HG03196 (cell line): ENCODE results near the gene MPRIP.
"Not testable (repeated sequence)": the region's sequence is repeated elsewhere in the genome, so short reads cannot be mapped to it uniquely, and the experiment has no call there.

Experiments used
- ATAC-seq: cut with Tn5 transposase; IDR thresholded peaks from one replicate; pipeline ENCODE4 v1.9.1; 2021; ENCODE audit not compliant: unreplicated experiment

The MPRIP gene

GRCh38 chr17:17182598-17183136 lies 140.4 kb downstream of the MPRIP start:
- ATAC-seq, result no peak

DNA sequence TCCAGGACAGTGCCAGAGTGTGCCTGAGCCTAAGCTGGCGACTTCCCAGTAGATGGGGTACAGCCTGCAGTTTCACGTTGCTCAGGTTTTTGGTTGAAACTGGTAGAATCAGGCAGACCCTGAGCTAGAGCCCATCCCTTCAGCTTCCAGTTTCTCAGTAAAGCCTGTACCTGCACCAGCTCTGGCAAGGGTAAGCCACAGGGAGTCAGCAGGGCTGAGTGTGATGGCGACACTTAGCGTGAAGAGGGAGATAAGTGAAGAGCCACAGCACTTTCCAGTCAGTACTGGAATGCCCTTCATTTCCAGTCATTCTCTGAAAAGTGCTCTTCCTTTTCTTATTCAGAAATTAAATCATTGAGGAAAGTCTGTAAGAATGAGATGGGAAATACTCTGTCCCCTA lies 141.5 kb downstream of the MPRIP start:
- ATAC-seq, result no peak

DNA sequence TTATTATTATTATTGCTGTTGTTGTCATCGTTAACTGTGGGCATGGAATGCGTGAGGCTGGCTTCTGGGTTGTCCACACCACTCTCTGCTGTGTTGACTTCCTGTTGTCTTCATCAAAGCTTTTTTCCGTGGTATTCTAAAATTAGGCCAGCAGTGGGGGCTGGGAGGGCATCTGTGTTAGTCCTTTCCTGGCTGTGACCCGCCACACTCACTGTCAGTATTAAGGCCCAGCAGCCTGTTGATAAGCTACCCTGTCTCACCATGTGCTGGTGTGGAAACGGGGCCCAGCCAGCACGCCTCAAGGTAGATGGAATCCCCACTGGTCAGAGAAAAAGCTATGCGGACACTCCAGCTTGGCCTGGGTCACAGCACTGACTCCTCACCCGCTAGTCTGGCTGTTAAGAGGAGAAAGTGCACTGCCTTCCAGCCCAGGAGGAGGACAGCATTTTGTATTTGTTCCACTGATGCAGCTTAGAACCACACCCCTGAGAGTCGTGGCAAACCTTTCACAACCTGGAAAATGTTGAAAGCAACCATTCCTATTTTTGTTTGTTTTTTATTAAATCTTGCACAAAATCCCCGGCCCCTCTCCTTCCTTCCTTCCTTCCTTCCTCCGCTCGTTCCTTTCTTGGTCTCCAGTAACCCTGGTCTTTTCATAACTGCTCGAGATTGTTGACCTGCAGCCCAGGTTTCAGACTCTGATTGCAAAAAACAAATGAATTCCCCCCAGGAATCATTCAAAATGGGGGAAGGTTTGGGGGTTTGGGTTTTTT lies 142.9 kb downstream of the MPRIP start:
- ATAC-seq, result not testable (repeated sequence)

DNA sequence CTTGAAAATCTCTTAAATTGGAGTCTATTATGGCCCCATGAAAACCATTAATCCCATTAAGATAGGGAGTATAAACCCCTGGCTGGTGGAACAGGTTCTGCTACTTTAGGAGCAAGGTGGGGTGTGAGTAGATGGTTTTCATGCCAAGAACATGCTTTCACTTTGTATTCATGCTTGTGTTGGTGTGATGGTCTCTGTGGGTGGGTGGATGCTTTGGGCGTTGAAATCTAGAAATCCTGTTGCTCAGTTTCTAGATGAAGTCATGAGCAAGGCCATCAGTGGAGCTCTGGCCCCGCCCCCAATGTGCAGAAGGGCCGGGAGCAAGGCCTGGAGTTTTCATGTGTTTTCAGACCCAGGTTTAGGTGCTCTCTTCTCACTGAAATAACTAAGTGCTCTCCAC lies 143.8 kb downstream of the MPRIP start:
- no peak for ATAC-seq

- ATAC-seq, result no peak
These were observed 144.6 kb downstream of the MPRIP start for GRCh38 chr17:17186551-17187505.

GRCh38 chr17:17188586-17188985 lies 146.3 kb downstream of the MPRIP start:
- ATAC-seq, result no peak

- no peak for ATAC-seq
These were observed 147.3 kb downstream of the MPRIP start for GRCh38 chr17:17189559-17189958.

GRCh38 chr17:17190188-17190587 lies 147.9 kb downstream of the MPRIP start:
- no peak for ATAC-seq

- ATAC-seq, result no peak
These were observed 149.1 kb downstream of the MPRIP start for GRCh38 chr17:17191346-17191792.

GRCh38 chr17:17191961-17192381 lies 149.7 kb downstream of the MPRIP start:
- no peak for ATAC-seq

GRCh38 chr17:17195466-17195865 lies 153.2 kb downstream of the MPRIP start:
- ATAC-seq, result not testable (repeated sequence)

- ATAC-seq, result no peak
These were observed 154.5 kb downstream of the MPRIP start for GRCh38 chr17:17196776-17197175.

- no peak for ATAC-seq
These were observed 156.0 kb downstream of the MPRIP start for GRCh38 chr17:17198281-17198680.

DNA sequence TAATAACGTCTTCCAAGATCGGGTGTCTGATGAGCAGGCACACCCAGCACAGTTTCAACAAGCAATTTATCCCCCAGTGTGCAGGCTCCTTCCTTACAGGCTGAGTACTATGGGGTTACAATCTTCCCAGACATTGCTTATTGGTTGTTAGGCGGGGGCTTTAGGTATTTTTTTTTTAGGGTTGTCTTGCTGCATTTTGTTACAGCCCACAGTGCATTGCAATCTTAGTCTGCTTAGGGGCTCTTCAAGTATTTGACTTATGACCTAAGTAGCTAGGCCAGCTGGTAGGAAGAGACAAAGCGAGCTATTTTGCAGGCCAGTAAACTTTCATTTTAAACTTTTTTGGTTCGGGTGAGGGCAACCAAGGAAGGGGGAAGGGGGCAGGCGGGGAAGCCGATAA lies 158.1 kb downstream of the MPRIP start:
- ATAC-seq, result no peak

GRCh38 chr17:17200831-17201230 lies 158.6 kb downstream of the MPRIP start:
- no peak for ATAC-seq

DNA sequence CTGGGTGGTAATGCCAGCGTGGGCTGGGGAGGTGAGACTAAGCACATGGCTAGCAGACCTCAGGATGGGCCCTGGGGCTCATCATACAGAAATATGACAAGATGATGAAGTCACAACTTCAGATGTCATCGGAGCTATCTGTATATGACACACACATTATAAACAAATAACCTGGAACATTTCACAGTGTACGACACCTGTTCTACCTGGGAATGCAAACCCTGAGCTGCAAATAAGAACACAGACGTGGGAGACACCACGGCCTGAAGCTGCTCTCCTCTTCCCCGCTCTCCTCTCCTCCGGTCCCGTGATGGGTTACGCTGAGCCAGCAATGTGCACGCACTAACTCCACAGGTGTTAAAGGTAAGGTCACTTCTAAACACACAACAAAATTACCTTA lies 159.0 kb downstream of the MPRIP start:
- ATAC-seq, result no peak

- ATAC-seq, result no peak
These were observed 159.7 kb downstream of the MPRIP start for GRCh38 chr17:17201907-17202306.

GRCh38 chr17:17203173-17203730 lies 161.0 kb downstream of the MPRIP start:
- no peak for ATAC-seq

DNA sequence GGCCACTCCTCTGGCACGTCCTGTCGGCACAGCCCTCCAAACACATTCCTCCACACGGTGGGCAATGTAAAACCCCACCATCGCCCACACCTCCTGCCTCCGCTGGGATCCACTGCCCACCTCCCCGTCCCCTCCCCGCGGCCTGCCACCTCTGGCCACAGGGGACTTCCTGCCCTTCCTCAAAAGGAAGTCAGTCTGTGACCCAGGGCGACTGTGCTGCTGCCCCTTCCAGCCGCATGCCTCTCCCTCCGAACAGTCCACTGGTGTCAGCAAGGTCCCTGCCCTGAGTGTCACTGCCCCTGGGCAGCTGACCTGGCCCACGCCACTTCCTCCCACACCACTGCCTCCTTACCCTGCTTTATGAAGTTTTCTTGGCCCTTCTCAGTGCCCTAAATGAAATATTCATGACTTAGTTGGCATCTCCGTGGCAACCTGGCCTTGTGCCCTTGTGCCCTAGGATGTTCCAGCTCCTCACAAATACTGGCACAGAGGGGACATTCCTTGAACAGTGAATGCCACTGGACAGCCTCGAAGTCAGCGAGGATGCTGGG lies 161.9 kb downstream of the MPRIP start:
- ATAC-seq, result no peak

DNA sequence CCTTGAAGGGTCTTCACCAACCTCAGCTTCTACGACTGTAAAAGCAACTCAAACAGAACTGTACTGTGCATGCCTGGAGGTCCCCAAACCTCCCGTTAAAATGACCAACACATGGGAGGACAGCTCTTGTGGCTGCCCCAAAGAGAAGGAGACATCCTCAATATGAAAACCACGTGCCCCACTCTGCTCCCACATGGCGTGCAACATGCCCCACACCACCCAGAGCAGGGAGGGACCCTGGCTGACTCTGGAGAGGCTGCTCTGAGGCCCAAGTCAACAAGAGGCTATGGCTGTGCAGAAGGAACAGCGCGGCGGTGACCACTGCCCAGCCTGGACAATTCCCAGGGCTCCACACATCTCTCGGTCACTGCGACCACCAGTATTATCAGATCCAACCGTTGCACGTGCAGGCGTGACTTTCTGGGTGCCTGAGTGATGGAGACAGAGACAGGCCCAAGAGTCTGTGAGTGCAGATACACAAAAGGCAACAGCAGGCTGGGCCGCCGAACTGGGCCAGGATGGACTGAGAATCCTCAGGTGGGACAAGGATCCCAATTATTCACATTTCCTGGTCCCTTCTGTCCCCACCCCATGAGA lies 162.5 kb downstream of the MPRIP start:
- ATAC-seq, result no peak
